Natural killer cell (primary cell): ENCODE measurements around the gene OXSR1. TPM values are rescaled to one million over a fixed set of nuclear protein-coding genes. Genes with fewer than 3 reads are reported as not detected.
"Not testable (repeated sequence)": the region's sequence is repeated elsewhere in the genome, so short reads cannot be mapped to it uniquely, and the experiment has no call there.

Source experiments
- ATAC-seq, 3 donors: fragments of 150-1000 bp in 2 of 3; fragments of 200-7000 bp in 1 of 3; cut with Tn5 transposase; 1 replicate in 1 of 3; 2 replicates in 2 of 3; pipeline ENCODE4 v1.10.0; 2021; ENCODE audit warnings: mild to moderate bottlenecking in 2 of 3, moderate library complexity in 2 of 3
- DNase-seq, 2 donors: peaks; one replicate each; pipeline versions ENCODE4 v3.0.0 to v3.0.0-alpha.2; 2013 to 2021; ENCODE audit warnings: mixed read lengths in 1 of 2
- H3K27ac ChIP-seq: one replicate; pipeline ENCODE4 v1.5.1; 2013; ENCODE audit warnings: mild to moderate bottlenecking, low read length
- H3K27me3 ChIP-seq: one replicate; pipeline ENCODE4 v1.6.1; 2013; ENCODE audit warnings: low read length; ENCODE audit not compliant: control insufficient read depth, insufficient read depth
- H3K36me3 ChIP-seq: one replicate; pipeline ENCODE4 v1.6.1; 2013; ENCODE audit warnings: low read length; ENCODE audit not compliant: control insufficient read depth, insufficient read depth
- H3K4me1 ChIP-seq: one replicate; pipeline ENCODE4 v1.6.1; 2013; ENCODE audit warnings: low read length; ENCODE audit not compliant: control insufficient read depth, insufficient read depth
- H3K4me3 ChIP-seq: one replicate; pipeline ENCODE4 v1.5.1; 2013; ENCODE audit warnings: low read length
- H3K9me3 ChIP-seq: one replicate; pipeline ENCODE4 v1.6.1; 2013; ENCODE audit warnings: low read length; ENCODE audit not compliant: control insufficient read depth, insufficient read depth
- H3K27ac Mint-ChIP-seq, 2 donors: one replicate each; pipeline ENCODE4 v1.8.0; 2022; ENCODE audit warnings: mild to moderate bottlenecking in 2 of 2, mixed read lengths in 2 of 2, moderate library complexity in 1 of 2
- H3K27me3 Mint-ChIP-seq, 2 donors: one replicate each; pipeline ENCODE4 v1.8.0; 2022; ENCODE audit warnings: low read depth in 2 of 2, mixed read lengths in 2 of 2
- H3K36me3 Mint-ChIP-seq: one replicate; pipeline ENCODE4 v1.8.0; 2022; ENCODE audit warnings: mixed read lengths
- H3K4me1 Mint-ChIP-seq, 2 donors: one replicate each; pipeline ENCODE4 v1.8.0; 2022; ENCODE audit warnings: mixed read lengths in 2 of 2
- H3K4me3 Mint-ChIP-seq: one replicate; pipeline ENCODE4 v1.8.0; 2022; ENCODE audit warnings: mild to moderate bottlenecking, moderate library complexity, mixed read lengths
- H3K9me3 Mint-ChIP-seq, 2 donors: one replicate each; pipeline ENCODE4 v1.8.0; 2022; ENCODE audit warnings: mixed read lengths in 2 of 2
- WGBS: methylation state at CpG from one replicate; pipeline ENCODE4 v1.1.7; 2013; ENCODE audit warnings: missing lambda C conversion rate; ENCODE audit not compliant: insufficient coverage; 5-methylcytosine and 5-hydroxymethylcytosine counted together
- intact Hi-C: fragments of 100-400 bp; cut with micrococcal nuclease; formaldehyde crosslinking; loops from one replicate; pipeline ENCODE4 v1.14.2; 2022
- total RNA-seq, 4 donors: library from RNA; stranded (reverse); fragments of 120-200 nt in 1 of 4; gene quantifications; one replicate each; pipeline versions ENCODE4 v1.2.3 to v1.2.4, GENCODE V29; 2013 to 2022
- TF ChIP-seq, protein P1 (sequence below): fragments of 200-600 bp; IDR thresholded peaks from one replicate; pipeline ENCODE4 v1.8.0; 2022; ENCODE audit warnings: antibody characterized with exemption

OXSR1 gene
- total RNA-seq, 3 donors from 2014 or later (not counting 1 experiment from before 2014, with no cell fraction given), result 37.2 to 46.1 (median 44.0) TPM

DNA sequence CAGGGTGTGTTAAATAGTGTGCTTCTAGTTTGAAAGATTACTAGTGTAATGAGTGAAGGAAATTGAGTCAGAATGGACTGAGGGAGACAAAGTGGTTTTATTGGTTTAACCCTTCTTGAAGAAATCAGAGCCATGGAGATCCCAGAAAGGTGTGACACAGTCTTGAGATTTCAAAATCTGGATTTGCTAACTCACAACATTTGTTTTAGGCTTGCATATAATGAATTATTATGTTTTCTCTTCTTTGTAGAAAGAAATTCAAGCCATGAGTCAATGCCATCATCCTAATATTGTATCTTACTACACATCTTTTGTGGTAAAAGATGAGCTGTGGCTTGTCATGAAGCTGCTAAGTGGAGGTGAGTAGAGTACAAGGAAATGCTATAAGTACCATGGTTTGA lies 25.1 kb downstream of the OXSR1 start:
- no peak overlapping the region for H3K27ac Mint-ChIP-seq
- intact Hi-C loops, result no loop called here
- H3K4me1 Mint-ChIP-seq, result no peaks in the 10 kb centered on the region
- TF ChIP-seq, protein P1, sequence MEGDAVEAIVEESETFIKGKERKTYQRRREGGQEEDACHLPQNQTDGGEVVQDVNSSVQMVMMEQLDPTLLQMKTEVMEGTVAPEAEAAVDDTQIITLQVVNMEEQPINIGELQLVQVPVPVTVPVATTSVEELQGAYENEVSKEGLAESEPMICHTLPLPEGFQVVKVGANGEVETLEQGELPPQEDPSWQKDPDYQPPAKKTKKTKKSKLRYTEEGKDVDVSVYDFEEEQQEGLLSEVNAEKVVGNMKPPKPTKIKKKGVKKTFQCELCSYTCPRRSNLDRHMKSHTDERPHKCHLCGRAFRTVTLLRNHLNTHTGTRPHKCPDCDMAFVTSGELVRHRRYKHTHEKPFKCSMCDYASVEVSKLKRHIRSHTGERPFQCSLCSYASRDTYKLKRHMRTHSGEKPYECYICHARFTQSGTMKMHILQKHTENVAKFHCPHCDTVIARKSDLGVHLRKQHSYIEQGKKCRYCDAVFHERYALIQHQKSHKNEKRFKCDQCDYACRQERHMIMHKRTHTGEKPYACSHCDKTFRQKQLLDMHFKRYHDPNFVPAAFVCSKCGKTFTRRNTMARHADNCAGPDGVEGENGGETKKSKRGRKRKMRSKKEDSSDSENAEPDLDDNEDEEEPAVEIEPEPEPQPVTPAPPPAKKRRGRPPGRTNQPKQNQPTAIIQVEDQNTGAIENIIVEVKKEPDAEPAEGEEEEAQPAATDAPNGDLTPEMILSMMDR, result no peak
- Histone ChIP-seq H3K9me3 (no peaks in the 10 kb centered on the region), H3K4me3 (no peak overlapping the region), H3K4me1 (no peaks in the 10 kb centered on the region), H3K36me3 (peaks cover 13% of the 10 kb centered on the region), H3K27ac (no peak overlapping the region), H3K27me3 (no peaks in the 10 kb centered on the region)
- no peak for DNase-seq
- no peak overlapping the region for H3K4me3 Mint-ChIP-seq
- no peaks in the 10 kb centered on the region for H3K27me3 Mint-ChIP-seq
- no peaks in the 10 kb centered on the region for H3K36me3 Mint-ChIP-seq
- H3K9me3 Mint-ChIP-seq, result no peaks in the 10 kb centered on the region
- no peak for ATAC-seq

DNA sequence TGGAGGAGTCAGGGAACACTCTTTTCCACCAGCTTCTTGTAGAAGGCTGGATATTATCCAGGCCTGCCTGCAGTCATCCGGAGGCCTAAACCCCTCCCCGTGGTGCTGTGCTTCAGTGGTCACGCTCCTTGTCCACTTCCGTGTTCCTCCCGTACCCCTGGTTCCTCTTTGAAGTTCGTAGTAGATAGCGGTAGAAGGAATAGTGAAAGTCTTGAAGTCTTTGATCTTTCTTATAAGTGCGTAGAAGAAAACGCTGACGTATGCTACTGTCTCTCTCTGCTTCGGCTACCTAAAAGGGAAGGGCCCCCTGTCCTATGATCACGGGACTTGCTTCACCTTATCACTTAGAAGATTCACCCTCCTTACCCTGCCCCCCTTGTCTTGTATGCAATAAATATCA lies 37.6 kb downstream of the OXSR1 start:
- ATAC-seq, H3K9me3 Mint-ChIP-seq, H3K27ac ChIP-seq, H3K36me3 Mint-ChIP-seq, H3K27me3 ChIP-seq, intact Hi-C loops, H3K27me3 Mint-ChIP-seq, H3K4me3 ChIP-seq, H3K4me1 ChIP-seq, H3K9me3 ChIP-seq, H3K27ac Mint-ChIP-seq, H3K4me3 Mint-ChIP-seq: not testable (repeated sequence)
- peak in 1 of 2 donors; percentile 29 for DNase-seq
- H3K36me3 ChIP-seq, result peaks cover 16% of the 10 kb centered on the region
- H3K4me1 Mint-ChIP-seq, result peaks cover 36 to 54% of the 10 kb centered on the region in 2 donors
- 97% methylated on average over 12 of the region's 12 CpGs for WGBS

DNA sequence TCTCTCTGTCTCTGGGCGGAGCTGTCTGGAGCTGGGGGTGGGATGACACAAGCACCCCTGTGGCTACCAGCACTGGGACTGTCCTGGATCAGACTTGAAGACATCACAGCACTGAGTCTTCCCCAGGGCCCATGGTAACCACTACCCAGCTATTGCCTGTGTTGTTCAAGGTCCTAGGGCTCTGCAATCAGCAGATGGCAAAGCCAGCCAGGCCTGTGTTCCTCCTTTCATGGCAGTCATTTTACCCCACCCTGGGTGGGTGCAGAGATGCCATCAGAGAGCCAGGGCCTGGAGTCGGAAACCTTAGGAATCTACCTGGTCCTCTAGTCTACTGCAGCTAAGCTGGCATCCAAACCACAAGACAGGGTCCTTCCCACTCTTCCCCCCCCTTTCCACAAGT lies 38.4 kb downstream of the OXSR1 start:
- TF ChIP-seq, protein P1, result no peak
- no peak overlapping the region for H3K4me3 ChIP-seq
- WGBS, result 98% methylated on average over 2 of the region's 2 CpGs
- intact Hi-C loops, result no loop called here
- peaks cover 15% of the 10 kb centered on the region for H3K36me3 ChIP-seq
- Mint-ChIP-seq H3K27ac (peak overlapping the region in 1 of 2 donors; percentile 31), H3K4me3 (no peak overlapping the region), H3K27me3 (no peaks in the 10 kb centered on the region), H3K9me3 (no peaks in the 10 kb centered on the region), H3K36me3 (no peaks in the 10 kb centered on the region), H3K4me1 (peaks cover 39 to 56% of the 10 kb centered on the region in 2 donors)
- H3K9me3 ChIP-seq, result no peaks in the 10 kb centered on the region
- no peak for DNase-seq
- no peak overlapping the region for H3K27ac ChIP-seq
- no peaks in the 10 kb centered on the region for H3K27me3 ChIP-seq
- no peak for ATAC-seq
- peaks cover 7% of the 10 kb centered on the region for H3K4me1 ChIP-seq

DNA sequence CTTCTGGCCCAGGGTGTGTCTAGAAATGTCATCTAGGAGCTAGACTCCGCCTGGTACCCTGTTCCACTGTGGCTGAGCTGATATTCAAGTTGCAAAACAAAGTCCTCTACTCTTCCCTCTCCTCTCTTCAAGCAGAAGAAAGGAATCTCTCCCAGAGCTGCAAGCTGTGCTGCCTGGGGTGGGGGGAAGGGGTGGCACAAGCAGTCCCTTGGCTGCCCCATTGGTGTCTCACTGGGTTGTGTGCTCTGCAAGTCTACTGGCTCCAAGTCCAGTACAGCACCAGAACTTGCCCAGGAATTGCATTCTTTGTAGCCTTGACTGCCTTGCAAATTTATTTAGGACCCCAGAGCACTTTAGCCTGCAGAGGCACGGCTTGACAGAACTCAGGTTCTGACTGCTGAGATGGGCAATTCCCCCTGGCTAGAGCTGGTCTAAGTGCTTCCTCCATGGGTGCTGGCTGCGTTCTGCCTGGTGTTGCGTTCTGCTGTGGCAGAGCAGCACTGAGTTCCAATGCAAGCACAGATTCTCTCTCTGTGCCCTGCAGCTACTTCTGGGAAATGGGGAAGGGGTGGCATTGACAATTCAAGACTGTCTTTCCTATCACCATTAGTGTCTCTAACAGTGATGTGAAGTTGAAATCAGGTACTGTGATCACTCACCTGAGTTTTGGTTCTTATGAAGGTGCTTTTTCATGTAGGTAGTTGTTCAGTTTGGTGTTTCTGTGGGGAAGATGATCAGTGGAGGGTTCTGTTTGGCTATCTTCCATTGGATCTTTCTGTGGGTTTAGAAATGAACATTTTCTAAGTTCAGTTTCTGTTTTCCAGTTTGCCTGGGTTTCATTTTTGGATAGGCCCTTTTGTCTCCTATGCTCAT lies 39.5 kb downstream of the OXSR1 start:
- intact Hi-C loops, result no loop called here
- DNase-seq, result no peak
- no peaks in the 10 kb centered on the region for H3K9me3 Mint-ChIP-seq
- H3K4me1 Mint-ChIP-seq, result peaks cover 44 to 62% of the 10 kb centered on the region in 2 donors
- no peak overlapping the region for H3K4me3 Mint-ChIP-seq
- H3K27me3 Mint-ChIP-seq, result no peaks in the 10 kb centered on the region
- TF ChIP-seq, protein P1, result no peak
- H3K36me3 ChIP-seq, result peaks cover 7% of the 10 kb centered on the region
- H3K36me3 Mint-ChIP-seq, result no peaks in the 10 kb centered on the region
- WGBS, result 93% methylated on average over 4 of the region's 4 CpGs
- no peak for ATAC-seq
- no peaks in the 10 kb centered on the region for H3K9me3 ChIP-seq
- peak overlapping the region; percentile 42 to 57 for H3K27ac Mint-ChIP-seq
- no peak overlapping the region for H3K4me3 ChIP-seq
- no peaks in the 10 kb centered on the region for H3K27me3 ChIP-seq
- peaks cover 7% of the 10 kb centered on the region for H3K4me1 ChIP-seq
- H3K27ac ChIP-seq, result no peak overlapping the region
